Activated CD8-positive, alpha-beta memory T cell treated with anti-CD3 and anti-CD28 coated beads, Interleukin-2, amount 50 U/mL, for 24 hours (primary cell): ENCODE results near the gene LYRM2.
"Not testable (repeated sequence)": the region's sequence is repeated elsewhere in the genome, so short reads cannot be mapped to it uniquely, and the experiment has no call there.

Experiments used
- DNase-seq: peaks from one replicate; pipeline ENCODE4 v3.0.0-alpha.2; 2020; ENCODE audit errors: extremely low read depth

Gene LYRM2

DNA sequence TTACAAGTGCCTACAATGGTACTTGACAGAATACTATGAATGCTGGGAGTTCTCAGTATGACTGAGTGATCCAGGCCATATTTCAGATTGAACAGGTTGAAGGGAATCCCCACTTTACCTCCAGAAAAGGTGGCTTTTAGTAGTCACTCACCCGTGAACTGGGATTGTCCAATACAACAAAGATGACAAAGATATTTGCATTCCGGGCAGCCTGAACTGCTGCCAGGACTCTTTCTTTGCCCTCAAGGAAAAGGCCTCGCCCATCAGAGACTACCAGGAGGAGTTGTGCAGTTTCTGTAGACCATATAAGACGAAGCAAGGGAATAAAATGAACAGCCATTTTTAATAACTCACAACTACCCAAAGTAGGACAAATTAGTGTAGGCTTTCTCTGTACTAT, 6.3 kb upstream of the LYRM2 start:
- DNase-seq: no peak

DNA sequence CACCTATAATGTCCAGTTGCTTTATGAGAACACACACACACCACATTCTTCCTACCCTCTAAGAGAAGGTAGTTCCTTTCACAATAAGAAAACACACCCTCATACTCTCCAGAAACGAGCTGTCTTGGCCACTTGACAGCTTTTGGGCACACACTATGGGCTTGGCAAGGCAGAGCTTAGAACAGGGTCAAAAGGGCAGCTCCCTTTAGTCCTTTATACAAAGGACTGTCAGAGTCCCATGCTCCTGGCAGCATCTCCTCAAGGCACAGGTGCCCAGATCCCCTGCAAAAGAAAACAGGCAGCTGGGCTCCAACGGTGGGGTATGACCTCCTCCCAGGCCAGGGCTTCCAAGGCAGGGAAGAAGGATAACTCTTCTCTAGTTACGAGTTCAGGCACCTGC, 4.9 kb upstream of the LYRM2 start:
- DNase-seq: no peak

DNA sequence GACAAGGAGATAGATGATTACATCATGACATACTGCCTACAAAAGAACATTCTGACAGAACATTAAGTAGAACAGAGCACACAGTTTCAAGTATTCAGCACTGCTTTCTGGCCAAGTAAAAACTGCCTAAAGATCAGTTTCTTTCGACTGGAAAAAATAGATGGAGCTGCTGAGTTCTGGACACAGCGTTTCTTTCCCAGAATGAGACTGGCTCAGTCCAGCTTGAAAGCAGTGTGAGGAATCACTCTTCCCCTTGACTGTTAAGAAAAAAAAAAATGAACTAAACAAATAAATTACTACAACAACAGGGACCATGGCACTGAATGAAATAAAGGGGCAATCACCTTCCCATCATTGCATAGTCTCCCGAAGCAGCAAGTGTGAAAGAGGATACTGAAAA, 4.4 kb upstream of the LYRM2 start:
- DNase-seq: no peak

DNA sequence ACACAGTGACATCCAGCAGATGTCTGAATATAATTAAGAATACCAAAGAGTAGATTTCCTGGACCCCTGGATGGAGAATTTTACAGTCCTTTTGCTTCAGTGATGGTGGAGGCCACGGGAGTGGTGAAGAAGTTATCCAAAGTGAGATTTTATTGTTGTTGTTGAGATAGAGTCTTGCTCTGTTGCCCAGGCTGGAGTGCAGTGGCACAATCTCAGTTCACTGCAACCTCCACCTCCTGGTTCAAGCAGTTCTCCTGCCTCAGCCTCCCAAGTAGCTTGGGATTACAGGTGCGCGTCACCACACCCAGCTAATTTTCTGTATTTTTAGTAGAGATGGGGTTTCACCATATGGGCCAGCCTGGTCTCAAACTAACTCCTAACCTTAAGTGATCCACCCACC, 3.0 kb upstream of the LYRM2 start:
- not testable (repeated sequence) for DNase-seq

DNA sequence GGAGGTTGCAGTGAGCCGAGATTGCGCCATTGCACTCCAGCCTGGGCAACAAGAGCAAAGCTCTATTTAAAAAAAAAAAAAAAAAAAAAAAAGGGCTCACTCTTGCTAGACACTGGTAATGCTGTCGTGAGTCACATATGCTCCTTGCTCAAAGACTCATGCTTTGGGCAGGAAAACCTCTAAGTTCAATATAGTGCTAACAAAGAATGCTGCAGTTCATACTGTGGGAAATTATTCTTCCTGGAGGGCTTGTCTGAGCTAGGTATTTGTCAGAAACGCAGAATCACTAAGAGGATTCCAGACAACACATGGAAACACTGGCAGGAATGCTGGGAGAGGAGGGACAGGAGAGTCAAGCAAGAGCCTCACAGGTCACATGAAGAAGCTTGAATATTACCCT, 2.3 kb upstream of the LYRM2 start:
- DNase-seq: no peak

DNA sequence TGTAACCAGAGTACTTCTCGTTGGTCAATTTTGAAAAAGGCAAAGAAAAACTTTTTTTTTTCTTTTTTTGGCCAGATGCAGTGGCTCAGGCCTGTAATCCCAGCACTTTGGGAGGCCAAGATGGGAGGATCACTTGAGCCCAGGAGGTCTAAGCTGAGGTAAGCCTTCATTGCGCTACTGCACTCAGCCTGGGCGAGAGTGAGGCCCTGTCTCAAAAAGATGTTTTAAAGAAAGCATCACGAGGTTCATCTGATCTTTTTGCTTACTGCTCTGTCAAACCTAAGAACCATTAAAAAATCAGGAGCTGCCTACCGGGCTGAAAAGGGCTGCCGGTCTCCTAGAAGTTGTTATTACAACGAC, 607 bp downstream of the LYRM2 start:
- no peak for DNase-seq

DNA sequence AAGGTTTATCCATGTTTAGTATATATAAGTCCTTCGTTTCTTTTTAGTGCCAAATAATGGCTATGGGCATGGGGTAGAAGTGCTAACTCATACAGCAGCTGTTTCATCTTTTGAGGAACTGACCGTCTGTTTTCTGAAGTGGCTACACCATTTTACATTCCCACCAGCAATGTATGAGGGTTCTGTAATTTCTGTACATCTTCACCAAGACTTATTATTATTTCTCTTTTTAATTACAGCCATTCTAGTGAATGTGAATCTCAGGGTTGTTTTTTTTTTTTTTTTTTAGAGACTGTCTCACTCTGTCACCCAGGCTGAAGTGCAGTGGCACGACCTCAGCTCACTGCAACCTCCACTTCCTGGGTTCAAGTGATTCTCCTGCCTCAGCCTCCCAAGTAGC, 2.1 kb downstream of the LYRM2 start:
- not testable (repeated sequence) for DNase-seq

DNA sequence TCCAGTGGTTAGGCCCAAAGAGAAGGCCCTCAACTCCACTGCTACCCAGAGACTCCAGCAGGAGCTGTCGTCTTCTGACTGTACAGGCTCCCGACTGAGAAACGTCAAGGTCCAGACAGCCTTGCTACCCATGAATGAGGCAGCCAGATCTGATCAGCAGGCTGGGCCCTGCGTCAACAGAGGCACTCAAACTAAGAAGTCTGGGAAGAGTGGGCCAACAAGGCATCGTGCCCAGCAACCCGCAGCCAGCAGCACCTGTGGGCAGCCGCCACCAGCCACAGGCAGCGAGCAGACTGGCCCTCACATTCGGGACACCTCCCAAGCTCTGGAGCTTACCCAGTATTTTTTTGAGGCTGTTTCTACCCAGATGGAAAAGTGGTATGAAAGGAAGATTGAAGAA, 8.1 kb downstream of the LYRM2 start:
- no peak for DNase-seq

DNA sequence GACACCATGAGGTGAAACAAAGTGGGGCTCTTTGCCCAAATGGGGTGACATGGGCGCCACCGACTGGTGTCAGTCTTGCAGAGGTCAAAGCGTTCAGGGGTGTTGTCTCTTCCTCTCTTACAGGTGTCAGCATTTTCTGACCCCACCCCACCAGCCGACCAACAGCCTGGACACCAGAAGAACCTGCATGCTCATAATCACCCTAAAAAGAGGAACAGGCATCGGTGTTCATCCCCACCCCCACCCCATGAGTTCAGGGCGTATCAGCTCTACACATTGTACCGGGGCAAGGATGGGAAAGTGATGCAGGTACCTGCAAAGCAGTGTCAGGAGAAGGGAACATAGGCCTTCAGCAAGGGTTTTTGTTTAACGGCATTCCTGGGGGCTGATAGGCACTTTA, 14.8 kb downstream of the LYRM2 start:
- no peak for DNase-seq

DNA sequence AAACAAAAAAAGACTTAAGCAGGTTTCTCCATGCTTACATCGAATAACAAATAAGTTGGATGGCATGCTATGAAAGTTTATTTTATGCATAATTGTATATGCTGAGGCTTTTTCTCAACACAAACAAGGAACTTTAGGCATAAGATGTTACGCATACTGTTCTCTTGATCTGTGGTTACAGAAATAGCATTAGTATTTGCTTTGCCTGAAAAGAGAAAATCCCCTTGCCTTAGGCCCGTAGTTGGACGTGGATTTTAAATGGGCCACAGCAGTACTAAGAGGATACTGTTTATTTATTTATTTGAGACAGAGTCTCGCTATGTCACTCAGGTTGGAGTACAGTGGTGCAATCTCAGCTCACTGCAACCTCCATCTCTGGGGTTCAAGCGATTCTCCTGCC, 19.0 kb downstream of the LYRM2 start:
- no peak for DNase-seq

DNA sequence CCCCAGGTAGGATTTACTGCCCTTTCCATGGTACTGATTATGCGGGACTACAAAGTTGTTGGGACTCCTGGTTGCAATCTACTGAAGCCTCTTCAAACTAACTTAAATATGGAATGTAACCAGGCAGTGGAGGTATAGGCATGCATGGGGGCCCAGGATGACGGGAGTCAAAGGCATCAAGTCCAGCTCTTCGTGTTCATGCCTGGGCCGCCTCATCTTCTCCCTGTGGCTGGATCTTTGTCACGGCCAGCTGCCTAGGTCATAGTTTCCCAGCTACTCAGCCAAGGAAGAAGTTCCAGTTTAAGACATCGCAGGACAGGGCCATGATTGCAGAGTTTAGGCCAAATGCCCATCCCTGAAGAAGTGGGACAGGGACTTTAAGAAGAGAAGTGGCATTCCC, 20.5 kb downstream of the LYRM2 start:
- DNase-seq: no peak

DNA sequence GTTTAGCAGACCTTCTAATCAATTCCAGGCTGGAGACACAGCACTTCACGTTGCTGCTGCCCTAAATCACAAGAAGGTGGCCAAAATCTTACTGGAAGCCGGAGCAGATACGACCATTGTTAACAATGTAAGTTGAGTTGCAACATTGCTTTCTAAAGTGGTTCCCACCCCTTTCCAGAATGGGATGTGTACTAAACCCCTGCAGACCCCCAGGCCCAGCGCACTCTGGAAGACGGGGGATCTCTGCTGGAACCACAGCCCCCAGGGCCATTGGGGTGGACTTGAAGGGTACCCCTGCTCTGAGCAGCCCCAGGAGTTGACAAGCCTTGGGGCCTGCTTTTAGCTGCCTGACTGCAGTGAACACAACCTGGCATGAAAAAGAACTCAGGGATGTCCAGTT, 22.0 kb downstream of the LYRM2 start:
- no peak for DNase-seq

DNA sequence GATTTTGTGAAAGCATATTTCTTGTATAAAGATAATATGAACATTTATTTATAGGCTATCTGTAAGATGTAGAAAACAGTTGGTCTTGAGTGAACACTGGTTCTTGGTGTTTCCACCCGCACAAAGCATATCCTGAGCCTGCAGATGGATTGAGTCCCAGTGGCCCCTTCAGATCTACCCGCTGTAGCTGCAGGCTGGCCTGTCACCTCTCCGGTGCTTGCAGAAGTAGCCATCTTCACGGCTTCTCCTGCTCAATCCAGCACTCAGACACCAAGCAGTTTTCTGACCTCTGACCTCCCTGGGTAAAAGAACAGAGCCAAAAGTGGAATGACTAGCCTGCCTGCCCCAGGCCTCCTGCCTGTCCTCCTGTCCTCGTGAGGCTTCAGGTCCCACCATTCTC, 22.7 kb downstream of the LYRM2 start:
- no peak for DNase-seq

DNA sequence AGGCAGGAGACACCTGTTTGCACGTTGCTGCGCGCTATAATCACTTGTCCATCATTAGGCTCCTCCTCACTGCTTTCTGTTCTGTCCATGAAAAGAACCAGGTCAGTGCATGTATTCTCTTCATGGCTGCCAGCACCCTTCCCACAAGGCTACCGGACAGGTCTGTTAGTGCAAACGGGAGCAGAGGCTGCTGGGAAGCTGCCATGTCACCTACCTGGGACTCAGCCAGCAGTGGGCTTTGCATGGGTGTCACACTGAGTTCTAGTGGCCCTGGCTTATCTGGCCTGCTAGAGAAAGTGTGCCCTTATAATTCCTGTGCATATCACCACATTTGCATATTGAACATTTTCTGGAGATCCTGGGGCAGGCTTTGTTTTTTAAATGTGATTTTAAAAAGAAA, 24.8 kb downstream of the LYRM2 start:
- no peak for DNase-seq

DNA sequence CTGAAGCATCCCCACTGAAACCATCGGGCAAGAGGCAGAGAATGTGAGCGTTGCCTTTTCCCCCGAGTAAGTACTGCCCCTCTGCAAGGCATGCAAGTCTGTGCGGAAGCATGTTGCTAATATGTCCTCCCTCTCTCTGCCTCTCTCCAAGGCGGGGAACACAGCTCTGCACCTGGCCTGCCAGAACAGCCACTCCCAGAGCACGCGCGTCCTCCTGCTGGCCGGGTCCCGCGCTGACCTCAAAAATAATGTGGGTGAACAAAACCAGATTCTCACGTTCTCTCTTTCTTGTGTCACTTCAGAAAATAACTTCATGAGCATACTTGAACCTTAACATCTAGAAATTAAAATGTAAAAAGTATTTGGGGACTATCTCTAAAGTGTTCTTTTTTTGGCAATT, 26.4 kb downstream of the LYRM2 start:
- no peak for DNase-seq

DNA sequence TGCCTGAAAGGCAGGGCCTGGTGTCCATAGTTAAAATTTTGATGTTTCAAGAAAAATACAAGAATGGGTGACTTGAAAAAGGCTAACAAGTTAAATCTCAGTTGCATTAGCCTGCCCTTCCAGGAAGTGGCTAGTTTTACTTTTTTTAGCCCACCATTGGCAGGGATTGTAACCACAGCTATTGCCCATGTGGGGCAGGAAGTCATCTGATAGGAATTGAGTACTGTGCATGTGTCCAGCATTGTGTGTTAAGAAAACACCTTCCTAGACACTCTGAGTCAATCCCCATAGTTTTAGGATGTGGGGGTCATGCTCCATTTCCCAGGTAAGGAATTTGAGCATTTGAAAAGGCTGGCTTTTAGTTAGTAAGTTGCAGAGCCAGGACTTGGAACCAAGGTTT, 26.9 kb downstream of the LYRM2 start:
- no peak for DNase-seq

DNA sequence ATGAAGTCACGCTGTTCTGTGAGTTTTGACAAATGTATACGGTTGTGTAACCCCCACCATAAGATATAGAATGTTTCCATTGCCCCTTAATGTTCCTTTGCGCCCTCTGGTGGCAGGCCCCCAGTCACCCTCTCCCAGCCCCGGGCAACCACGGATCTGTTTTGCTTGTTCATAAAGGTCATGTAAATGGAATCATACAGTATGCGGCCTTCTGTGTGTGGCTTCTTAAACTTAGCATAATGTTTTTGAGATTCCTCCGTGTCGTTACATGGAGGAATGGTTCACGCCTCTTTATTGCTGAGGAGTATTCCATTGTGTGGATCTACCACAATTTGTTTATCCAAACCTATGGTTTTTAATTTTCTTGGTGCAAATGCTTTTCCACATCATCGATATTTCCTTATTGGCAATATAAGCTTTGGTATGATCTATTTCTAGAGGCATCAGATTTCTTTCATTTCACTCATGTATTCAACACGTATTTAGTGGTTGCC, 28.4 kb downstream of the LYRM2 start:
- DNase-seq: peak; percentile 69

DNA sequence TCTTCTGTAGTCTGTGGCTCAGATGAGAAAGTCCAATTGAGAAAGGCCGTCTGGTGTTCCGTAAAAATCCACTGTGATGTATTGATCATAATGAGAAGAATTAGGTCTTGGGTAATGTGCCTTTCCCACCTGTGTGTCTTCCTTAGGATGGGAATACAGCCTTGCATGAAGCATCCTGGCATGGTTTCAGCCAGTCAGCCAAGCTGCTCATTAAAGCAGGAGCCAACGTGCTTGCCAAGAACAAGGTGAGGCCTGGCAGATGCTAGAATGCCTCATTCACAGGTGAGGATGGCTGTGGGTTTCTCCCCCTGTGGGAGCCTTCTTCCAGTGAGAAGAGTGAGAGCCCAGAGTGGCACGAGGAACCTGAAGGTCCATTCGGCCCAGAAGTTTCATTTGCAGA, 32.7 kb downstream of the LYRM2 start:
- no peak for DNase-seq

DNA sequence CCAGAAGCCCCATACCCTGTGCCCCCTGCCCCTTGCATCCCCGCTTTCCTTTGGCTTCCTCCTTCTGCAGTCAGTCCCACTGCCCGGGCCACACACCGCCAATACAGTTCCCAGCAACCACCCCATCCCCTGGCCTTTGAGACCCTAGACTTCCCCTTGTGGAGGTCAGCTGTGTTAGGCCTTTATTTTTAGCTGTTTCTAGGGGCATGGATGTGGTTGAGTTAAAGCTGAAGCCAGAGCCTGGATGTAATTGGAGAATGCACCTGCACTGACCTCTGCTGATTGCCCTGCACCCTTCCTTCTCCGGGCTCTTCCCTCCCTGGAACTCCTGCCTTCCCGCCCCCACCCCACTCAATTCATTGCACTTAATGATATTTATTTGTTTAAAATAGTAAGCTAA, 33.9 kb downstream of the LYRM2 start:
- no peak for DNase-seq

DNA sequence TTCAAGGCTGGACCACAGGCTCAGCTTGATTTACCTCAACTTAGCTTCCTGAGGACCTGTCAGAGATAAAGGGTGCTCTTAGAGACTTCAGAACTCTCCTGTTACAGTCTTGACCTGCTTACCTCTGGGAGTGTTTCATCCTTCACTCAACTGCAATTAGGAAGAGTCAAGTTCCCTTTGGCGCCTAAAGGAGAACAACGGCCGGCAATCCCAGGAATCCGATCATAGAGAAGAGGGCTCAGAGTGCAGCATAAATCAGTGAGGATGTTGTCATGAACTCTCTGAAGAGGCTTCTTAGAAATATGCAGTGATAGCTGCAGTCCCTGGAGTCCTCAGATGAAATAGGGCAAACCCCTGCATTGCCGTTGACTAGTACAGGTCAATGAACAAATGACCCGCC, 36.4 kb downstream of the LYRM2 start:
- no peak for DNase-seq

DNA sequence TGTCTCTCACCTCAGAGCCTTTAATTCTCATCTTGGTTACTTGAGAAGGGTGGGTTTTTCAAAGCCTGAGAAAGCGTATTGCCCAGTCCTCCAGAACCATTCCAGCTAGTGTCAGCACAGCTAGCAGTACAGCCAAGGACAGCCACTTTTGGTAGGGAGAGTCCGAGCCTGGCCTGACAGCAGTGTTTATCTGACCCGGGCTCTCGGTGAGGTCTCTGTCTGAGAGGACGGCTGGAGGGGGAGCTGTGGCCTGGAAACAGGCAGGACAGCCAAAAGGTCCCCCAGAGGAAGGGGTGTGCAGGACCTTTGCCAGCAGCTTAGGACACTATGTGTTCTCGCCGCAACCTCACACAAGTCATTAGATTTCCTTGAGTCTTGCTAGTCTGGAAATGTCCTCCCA, 38.8 kb downstream of the LYRM2 start:
- DNase-seq: no peak

DNA sequence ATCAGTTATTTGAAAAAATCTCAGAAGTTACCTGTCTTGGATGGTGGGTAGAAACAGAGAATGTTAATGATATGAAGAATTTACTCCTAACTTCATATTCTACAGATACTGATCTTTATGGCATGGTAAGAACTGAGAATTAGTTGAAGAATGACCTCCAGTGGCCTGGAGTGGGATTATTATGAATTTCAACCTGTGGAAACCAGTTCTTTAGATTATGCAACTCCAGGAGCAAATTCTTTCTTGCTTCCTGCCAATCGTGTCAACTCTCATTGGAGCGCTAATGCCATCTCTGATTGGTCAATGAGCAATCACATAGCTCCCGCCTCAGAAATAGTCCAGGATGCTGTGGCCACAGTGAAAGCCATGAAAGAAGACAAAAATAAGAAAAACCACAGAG, 40.6 kb downstream of the LYRM2 start:
- DNase-seq: no peak

DNA sequence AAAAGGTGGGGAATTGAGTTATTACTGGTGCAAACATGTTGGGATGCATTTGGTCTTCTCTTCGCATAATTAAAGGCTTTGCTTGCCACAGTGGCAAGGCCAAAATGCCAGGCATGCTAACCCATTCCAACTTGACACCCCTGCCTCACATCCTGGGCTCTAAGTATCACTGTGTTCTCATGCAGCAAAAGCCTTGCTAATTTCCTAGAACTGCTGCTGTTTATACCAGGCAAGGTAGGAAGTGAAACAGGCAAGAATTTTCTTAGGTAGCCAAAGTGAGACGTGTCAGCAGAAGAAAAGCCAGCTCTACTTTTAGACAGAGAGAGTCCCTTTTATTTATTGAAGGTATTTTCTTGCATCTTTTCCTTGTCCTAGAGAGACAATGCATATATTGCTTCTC, 41.2 kb downstream of the LYRM2 start:
- no peak for DNase-seq

DNA sequence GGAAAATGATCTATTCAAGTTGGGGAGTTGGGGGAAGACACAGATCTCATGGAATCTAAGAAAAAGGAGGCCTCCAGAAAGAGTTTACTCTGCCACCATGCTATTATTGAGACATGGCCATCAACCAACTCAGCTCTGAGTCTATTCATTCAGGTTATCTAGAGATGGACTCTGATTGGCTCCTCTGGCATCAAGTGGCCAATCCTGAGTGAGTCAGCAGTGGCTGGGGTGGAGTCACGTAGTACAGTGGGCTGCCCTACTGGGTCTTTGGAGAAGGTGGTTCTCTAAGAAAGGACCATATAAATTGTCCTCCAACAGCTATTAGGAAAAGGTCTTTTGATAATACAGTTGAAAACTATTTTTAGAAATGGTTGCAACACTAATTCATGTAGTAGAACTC, 42.1 kb downstream of the LYRM2 start:
- no peak for DNase-seq

DNA sequence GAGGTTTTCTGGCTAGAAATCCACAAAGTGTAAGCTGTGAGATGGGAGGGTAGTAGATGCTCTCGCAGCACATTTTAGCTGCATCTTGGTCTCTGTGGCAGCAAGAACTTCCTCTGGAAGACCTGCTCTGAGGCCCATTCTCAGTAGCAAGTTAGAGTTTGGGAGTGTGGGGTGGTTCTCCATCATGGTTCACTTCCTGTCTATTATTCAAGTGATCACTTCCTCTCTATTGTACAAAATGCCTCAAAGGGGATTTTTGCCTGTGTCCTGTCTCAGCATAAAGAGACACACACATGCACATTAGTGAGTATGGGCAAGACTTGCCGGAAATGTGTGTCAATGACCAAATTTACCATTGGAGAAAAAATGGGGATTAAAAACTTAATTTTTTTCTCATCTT, 42.5 kb downstream of the LYRM2 start:
- DNase-seq: no peak
